Osteocyte (in vitro differentiated cells): ENCODE results near the gene TMEM150B. TPM values are rescaled to one million over a fixed set of nuclear protein-coding genes. Genes with fewer than 3 reads are reported as not detected.
A peak's percentile ranks its signal among the peaks of the same experiment; 100 is the strongest.

Experiments
- DNase-seq: peaks from one replicate; pipeline ENCODE4 v3.0.0; 2021; ENCODE audit warnings: mixed read lengths; ENCODE audit not compliant: unreplicated experiment; ENCODE audit errors: extremely low spot score
- H3K27ac Mint-ChIP-seq: one replicate; pipeline ENCODE4 v1.8.0; 2021; ENCODE audit warnings: mild to moderate bottlenecking, mixed read lengths; ENCODE audit not compliant: unreplicated experiment
- H3K27me3 Mint-ChIP-seq: one replicate; pipeline ENCODE4 v1.8.0; 2021; ENCODE audit warnings: mixed read lengths; ENCODE audit not compliant: unreplicated experiment
- H3K36me3 Mint-ChIP-seq: one replicate; pipeline ENCODE4 v1.8.0; 2021; ENCODE audit warnings: mixed read lengths; ENCODE audit not compliant: unreplicated experiment
- H3K4me1 Mint-ChIP-seq: one replicate; pipeline ENCODE4 v1.8.0; 2021; ENCODE audit warnings: mixed read lengths; ENCODE audit not compliant: unreplicated experiment
- H3K4me3 Mint-ChIP-seq: one replicate; pipeline ENCODE4 v1.8.0; 2021; ENCODE audit warnings: mild to moderate bottlenecking, moderate library complexity, mixed read lengths; ENCODE audit not compliant: unreplicated experiment
- H3K9me3 Mint-ChIP-seq: one replicate; pipeline ENCODE4 v1.8.0; 2021; ENCODE audit warnings: mixed read lengths; ENCODE audit not compliant: unreplicated experiment
- total RNA-seq: library from RNA; stranded (reverse); gene quantifications from 2 replicates; pipeline ENCODE4 v1.2.1, GENCODE V29; 2021
- TF ChIP-seq, protein P1 (sequence below): fragments of 200-600 bp; sonication (generic); IDR thresholded peaks from 2 replicates; pipeline ENCODE4 v1.5.0; 2021; ENCODE audit warnings: antibody characterized with exemption, mild to moderate bottlenecking, moderate library complexity

The TMEM150B gene
- total RNA-seq, 1 donor from 2014 or later, result not detected

GRCh38 chr19:55324662-55325061 is 479 bp downstream of the TMEM150B start:
- TF ChIP-seq, protein P1, sequence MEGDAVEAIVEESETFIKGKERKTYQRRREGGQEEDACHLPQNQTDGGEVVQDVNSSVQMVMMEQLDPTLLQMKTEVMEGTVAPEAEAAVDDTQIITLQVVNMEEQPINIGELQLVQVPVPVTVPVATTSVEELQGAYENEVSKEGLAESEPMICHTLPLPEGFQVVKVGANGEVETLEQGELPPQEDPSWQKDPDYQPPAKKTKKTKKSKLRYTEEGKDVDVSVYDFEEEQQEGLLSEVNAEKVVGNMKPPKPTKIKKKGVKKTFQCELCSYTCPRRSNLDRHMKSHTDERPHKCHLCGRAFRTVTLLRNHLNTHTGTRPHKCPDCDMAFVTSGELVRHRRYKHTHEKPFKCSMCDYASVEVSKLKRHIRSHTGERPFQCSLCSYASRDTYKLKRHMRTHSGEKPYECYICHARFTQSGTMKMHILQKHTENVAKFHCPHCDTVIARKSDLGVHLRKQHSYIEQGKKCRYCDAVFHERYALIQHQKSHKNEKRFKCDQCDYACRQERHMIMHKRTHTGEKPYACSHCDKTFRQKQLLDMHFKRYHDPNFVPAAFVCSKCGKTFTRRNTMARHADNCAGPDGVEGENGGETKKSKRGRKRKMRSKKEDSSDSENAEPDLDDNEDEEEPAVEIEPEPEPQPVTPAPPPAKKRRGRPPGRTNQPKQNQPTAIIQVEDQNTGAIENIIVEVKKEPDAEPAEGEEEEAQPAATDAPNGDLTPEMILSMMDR, result no peak
- Mint-ChIP-seq H3K27me3 (peaks cover 7% of the 10 kb centered on the region), H3K27ac (no peak overlapping the region), H3K9me3 (no peaks in the 10 kb centered on the region), H3K4me1 (peaks cover 5% of the 10 kb centered on the region), H3K36me3 (no peaks in the 10 kb centered on the region), H3K4me3 (no peak overlapping the region)
- DNase-seq, result no peak

- Mint-ChIP-seq H3K36me3 (no peaks in the 10 kb centered on the region), H3K4me1 (peaks cover 6% of the 10 kb centered on the region), H3K9me3 (no peaks in the 10 kb centered on the region), H3K27ac (no peak overlapping the region), H3K27me3 (peaks cover 7% of the 10 kb centered on the region), H3K4me3 (no peak overlapping the region)
- TF ChIP-seq, protein P1, result no peak
- DNase-seq, result no peak
Measured at GRCh38 chr19:55322204-55322885, 2.8 kb downstream of the TMEM150B start.

DNA sequence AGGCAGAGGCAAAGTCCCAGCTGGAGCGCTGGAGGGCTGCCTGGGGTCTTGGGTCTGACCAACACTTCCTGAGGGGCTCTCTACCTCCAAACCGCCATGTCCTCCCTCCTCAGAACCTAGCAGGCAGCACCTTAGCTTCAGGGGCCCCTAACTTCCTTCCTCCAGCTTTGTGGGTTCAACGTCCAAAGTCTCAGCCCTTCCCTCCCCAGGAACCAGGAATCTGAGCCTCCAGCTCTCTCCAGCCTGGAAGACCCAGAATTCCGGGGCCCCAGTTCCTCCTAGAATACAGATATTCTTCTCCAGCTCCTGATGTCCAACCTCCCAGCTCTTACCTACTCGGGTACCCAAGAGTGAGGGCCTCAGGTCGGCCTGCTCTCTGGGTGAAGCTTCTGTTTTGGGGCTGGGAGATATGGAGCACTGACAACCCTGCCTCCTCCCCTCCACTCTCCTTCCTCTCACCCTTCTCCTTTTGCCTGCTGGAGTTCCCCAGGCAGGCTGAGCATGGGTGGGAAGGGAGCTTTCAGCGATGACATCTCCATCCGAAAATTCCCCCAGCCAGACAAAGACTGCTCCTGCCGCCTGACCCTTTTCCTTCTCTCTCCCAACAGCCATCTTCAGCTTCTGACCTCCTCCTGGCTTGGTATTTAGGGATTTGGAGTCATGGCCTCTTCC is 3.5 kb downstream of the TMEM150B start:
- DNase-seq, result no peak
- Mint-ChIP-seq H3K27me3 (peaks cover 7% of the 10 kb centered on the region), H3K27ac (no peak overlapping the region), H3K36me3 (no peaks in the 10 kb centered on the region), H3K9me3 (no peaks in the 10 kb centered on the region), H3K4me1 (peaks cover 6% of the 10 kb centered on the region), H3K4me3 (no peak overlapping the region)
- TF ChIP-seq, protein P1, result no peak

DNA sequence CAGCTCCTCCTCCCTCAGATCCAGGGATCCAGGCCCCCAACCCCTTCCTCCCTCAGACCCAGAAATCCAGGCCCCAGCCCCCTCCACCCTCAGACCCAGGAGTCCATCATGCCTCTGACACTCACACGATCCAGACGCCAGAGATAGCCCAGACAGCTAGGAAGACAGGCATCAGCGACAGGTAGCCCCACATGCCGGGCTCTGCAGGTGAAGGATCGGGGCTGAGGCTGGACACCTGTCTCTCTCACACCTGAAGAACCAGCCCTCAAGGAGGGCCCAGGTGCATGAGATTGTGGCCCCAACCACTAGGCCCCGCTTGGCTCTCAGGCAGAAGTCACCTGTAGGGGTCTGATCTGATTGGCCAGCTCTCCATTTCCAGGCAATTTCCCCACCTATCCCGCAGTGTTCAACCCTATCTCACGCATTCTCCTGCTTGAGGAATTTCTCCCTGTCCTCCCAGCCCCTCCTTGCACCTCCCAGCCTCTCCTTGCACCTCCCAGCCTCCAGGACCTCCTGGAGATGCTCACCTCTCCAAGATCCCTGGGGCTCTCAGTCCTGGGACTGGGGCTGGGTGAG is 4.2 kb downstream of the TMEM150B start:
- TF ChIP-seq, protein P1, result no peak
- Mint-ChIP-seq H3K27me3 (peaks cover 7% of the 10 kb centered on the region), H3K4me1 (peaks cover 6% of the 10 kb centered on the region), H3K9me3 (no peaks in the 10 kb centered on the region), H3K36me3 (no peaks in the 10 kb centered on the region), H3K27ac (no peak overlapping the region), H3K4me3 (no peak overlapping the region)
- DNase-seq, result no peak

DNA sequence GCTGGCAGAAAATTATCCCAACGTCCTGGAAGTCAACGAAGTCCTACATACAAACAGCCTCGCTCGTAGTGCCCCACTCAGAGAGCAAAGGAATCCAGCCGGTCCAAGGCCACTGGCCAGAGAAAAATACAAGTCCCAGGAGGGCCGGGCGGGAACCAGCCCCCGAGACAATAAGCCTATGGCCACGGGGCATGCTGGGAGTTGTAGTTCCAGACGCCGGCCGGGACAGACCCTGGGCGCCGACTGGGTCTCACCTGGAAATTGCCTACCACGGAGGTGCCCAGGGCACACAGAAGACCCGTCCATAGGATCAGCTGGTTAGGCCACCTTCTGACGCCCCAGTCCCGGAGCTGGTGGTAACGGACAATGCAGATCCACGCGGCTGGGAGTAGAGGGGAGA is 5.4 kb downstream of the TMEM150B start:
- DNase-seq, result no peak
- peaks cover 7% of the 10 kb centered on the region for H3K27me3 Mint-ChIP-seq
- TF ChIP-seq, protein P1, result no peak
- peak overlapping the region; percentile 38 for H3K4me3 Mint-ChIP-seq
- H3K36me3 Mint-ChIP-seq, result no peaks in the 10 kb centered on the region
- H3K4me1 Mint-ChIP-seq, result peaks cover 6% of the 10 kb centered on the region
- H3K27ac Mint-ChIP-seq, result no peak overlapping the region
- no peaks in the 10 kb centered on the region for H3K9me3 Mint-ChIP-seq
